HuH-7.5 (cell line): ENCODE measurements around the gene DYNC1LI2.

ENCODE experiments used
- DNase-seq: peaks from one replicate; pipeline ENCODE4 v3.0.0; 2011; ENCODE audit warnings: low spot score

The DYNC1LI2 gene

GRCh38 chr16:66740010-66740409, 11.4 kb downstream of the DYNC1LI2 start:
- peak; percentile 30 for DNase-seq

- DNase-seq: no peak
Measured at GRCh38 chr16:66735891-66736290, 15.5 kb downstream of the DYNC1LI2 start.

GRCh38 chr16:66731101-66731500, 20.3 kb downstream of the DYNC1LI2 start:
- DNase-seq: no peak

- DNase-seq: no peak
Measured at GRCh38 chr16:66728804-66729203, 22.6 kb downstream of the DYNC1LI2 start.

GRCh38 chr16:66728117-66728787, 23.2 kb downstream of the DYNC1LI2 start:
- DNase-seq: no peak

- DNase-seq: no peak
Measured at GRCh38 chr16:66720766-66721165, 30.6 kb downstream of the DYNC1LI2 start.

- no peak for DNase-seq
Measured at GRCh38 chr16:66719246-66719645, 32.2 kb downstream of the DYNC1LI2 start.

GRCh38 chr16:66717776-66718175, 33.6 kb downstream of the DYNC1LI2 start:
- DNase-seq: no peak

GRCh38 chr16:66717112-66717675, 34.2 kb downstream of the DYNC1LI2 start:
- no peak for DNase-seq

GRCh38 chr16:66714654-66715307, 36.6 kb downstream of the DYNC1LI2 start:
- no peak for DNase-seq

GRCh38 chr16:66714062-66714461, 37.3 kb downstream of the DYNC1LI2 start:
- no peak for DNase-seq

GRCh38 chr16:66713076-66713475, 38.3 kb downstream of the DYNC1LI2 start:
- no peak for DNase-seq

- DNase-seq: no peak
Measured at GRCh38 chr16:66712512-66712911, 38.9 kb downstream of the DYNC1LI2 start.

GRCh38 chr16:66711581-66711980, 39.8 kb downstream of the DYNC1LI2 start:
- no peak for DNase-seq

- DNase-seq: no peak
Measured at GRCh38 chr16:66706506-66706880, 44.9 kb downstream of the DYNC1LI2 start.

GRCh38 chr16:66705790-66706505, 45.5 kb downstream of the DYNC1LI2 start:
- DNase-seq: no peak

GRCh38 chr16:66703406-66704215, 47.8 kb downstream of the DYNC1LI2 start:
- DNase-seq: no peak

GRCh38 chr16:66701516-66701915, 49.9 kb downstream of the DYNC1LI2 start:
- DNase-seq: no peak

- DNase-seq: no peak
Measured at GRCh38 chr16:66701026-66701425, 50.4 kb downstream of the DYNC1LI2 start.

GRCh38 chr16:66699898-66700297, 51.5 kb downstream of the DYNC1LI2 start:
- DNase-seq: no peak

- no peak for DNase-seq
Measured at GRCh38 chr16:66698046-66698445, 53.4 kb downstream of the DYNC1LI2 start.
